Neural cell (in vitro differentiated cells): ENCODE results near the gene CSF2. TPM values are rescaled to one million over a fixed set of nuclear protein-coding genes. Genes with fewer than 3 reads are reported as not detected.

Source experiments
- H2AFZ ChIP-seq: fragments of 200-600, 300-800 bp; sonication (generic), shearing (Covaris generic); 2 replicates; pipeline ENCODE4 v1.6.0; 2014; ENCODE audit warnings: low read depth, mild to moderate bottlenecking, antibody characterized with exemption, low read length, moderate library complexity
- H3F3A ChIP-seq: fragments of 200-600 bp; shearing (Covaris generic); 2 replicates; pipeline ENCODE4 v1.6.1; 2016; ENCODE audit warnings: mild to moderate bottlenecking, moderate library complexity, mixed read lengths, antibody characterized with exemption, low read length; ENCODE audit not compliant: insufficient read depth, poor library complexity, severe bottlenecking
- H3K27ac ChIP-seq: fragments of 200-600, 300-800 bp; sonication (generic), shearing (Covaris generic); 2 replicates; pipeline ENCODE4 v1.5.1; 2014; ENCODE audit warnings: mild to moderate bottlenecking, low read length, moderate library complexity
- H3K27me3 ChIP-seq: fragments of 300-800, 200-600 bp; sonication (generic), shearing (Covaris generic); 2 replicates; pipeline ENCODE4 v1.6.0; 2014; ENCODE audit warnings: mild to moderate bottlenecking, low read depth, low read length, moderate library complexity; ENCODE audit not compliant: insufficient read depth
- H3K36me3 ChIP-seq: fragments of 300-800, 200-600 bp; sonication (generic), shearing (Covaris generic); 2 replicates; pipeline ENCODE4 v1.5.1; 2014; ENCODE audit warnings: mild to moderate bottlenecking, antibody characterized with exemption, low read length, moderate library complexity; ENCODE audit not compliant: insufficient read depth
- H3K4me2 ChIP-seq: fragments of 300-800, 200-600 bp; sonication (generic), shearing (Covaris generic); 2 replicates; pipeline ENCODE4 v1.6.0; 2014; ENCODE audit warnings: mild to moderate bottlenecking, low read length
- H3K4me3 ChIP-seq: fragments of 300-800, 200-600 bp; sonication (generic), shearing (Covaris generic); 2 replicates; pipeline ENCODE4 v1.5.1; 2014; ENCODE audit warnings: mild to moderate bottlenecking, low read length, moderate library complexity
- H3K79me2 ChIP-seq: fragments of 200-600 bp; shearing (Covaris generic); replicated peaks from 2 replicates; pipeline ENCODE4 v1.6.0; 2014; ENCODE audit warnings: mild to moderate bottlenecking, low read length, moderate library complexity; ENCODE audit not compliant: insufficient read depth
- H3K9ac ChIP-seq: fragments of 300-800, 200-600 bp; sonication (generic), shearing (Covaris generic); 2 replicates; pipeline ENCODE4 v1.6.1; 2016; ENCODE audit warnings: mild to moderate bottlenecking, low read length, mixed read lengths
- H3K9me2 ChIP-seq: fragments of 200-600 bp; shearing (Covaris generic); 2 replicates; pipeline ENCODE4 v1.6.1; 2016; ENCODE audit warnings: mild to moderate bottlenecking, low read length, mixed read lengths; ENCODE audit not compliant: insufficient read depth
- H3K9me3 ChIP-seq: fragments of 200-600, 300-800 bp; sonication (generic), shearing (Covaris generic); 2 replicates; pipeline ENCODE4 v1.6.1; 2016; ENCODE audit warnings: mild to moderate bottlenecking, mixed run types, low read length, moderate library complexity, mixed read lengths
- H4K20me1 ChIP-seq: fragments of 200-600 bp; shearing (Covaris generic); 2 replicates; pipeline ENCODE4 v1.6.1; 2016; ENCODE audit warnings: mild to moderate bottlenecking, mixed run types; ENCODE audit not compliant: insufficient read depth
- EP300 ChIP-seq: fragments of 450-650 bp; conservative IDR thresholded peaks from 2 replicates; pipeline ENCODE4 v1.6.1; 2014; ENCODE audit warnings: antibody characterized with exemption, mild to moderate bottlenecking, moderate library complexity; ENCODE audit not compliant: poor library complexity, severe bottlenecking
- EZH2 ChIP-seq: fragments of 200-600, 300-800 bp; shearing (Covaris generic), sonication (generic); IDR thresholded peaks from 2 replicates; pipeline ENCODE4 v1.6.1; 2014; ENCODE audit warnings: antibody characterized with exemption, low read length, borderline replicate concordance, mild to moderate bottlenecking; ENCODE audit not compliant: insufficient read depth, poor library complexity, severe bottlenecking
- MXI1 ChIP-seq: fragments of 450-650 bp; conservative IDR thresholded peaks from 2 replicates; pipeline ENCODE4 v1.6.1; 2014; ENCODE audit warnings: antibody characterized with exemption, mild to moderate bottlenecking; ENCODE audit not compliant: poor library complexity, severe bottlenecking
- POLR2AphosphoS5 ChIP-seq: IDR thresholded peaks from 2 replicates; pipeline ENCODE4 v1.6.1; 2012
- RAD21 ChIP-seq: fragments of 450-650 bp; conservative IDR thresholded peaks from 2 replicates; pipeline ENCODE4 v1.6.1; 2014; ENCODE audit warnings: antibody characterized with exemption, mild to moderate bottlenecking, moderate library complexity
- SMC3 ChIP-seq: fragments of 450-650 bp; conservative IDR thresholded peaks from 2 replicates; pipeline ENCODE4 v1.6.1; 2014; ENCODE audit warnings: antibody characterized with exemption, mild to moderate bottlenecking, moderate library complexity; ENCODE audit not compliant: poor library complexity
- TAF1 ChIP-seq: IDR thresholded peaks from 2 replicates; pipeline ENCODE4 v1.6.1; 2012; ENCODE audit warnings: low read depth
- polyA plus RNA-seq: library from polyadenylated mRNA; depleted of rRNA; stranded (reverse); fragments of >200 nt; gene quantifications from 2 replicates; pipeline ENCODE4 v1.2.3, GENCODE V29; 2014
- TF ChIP-seq, protein P1 (sequence below): IDR thresholded peaks from 2 replicates; pipeline ENCODE4 v1.6.1; 2012; ENCODE audit warnings: borderline replicate concordance
- TF ChIP-seq, protein P2 (sequence below): fragments of 450-650 bp; IDR thresholded peaks from 2 replicates; pipeline ENCODE4 v1.5.1; 2014; ENCODE audit warnings: antibody characterized with exemption, mild to moderate bottlenecking, moderate library complexity; ENCODE audit not compliant: poor library complexity, severe bottlenecking

Gene CSF2
- polyA plus RNA-seq, 1 donor from 2014 or later: not detected

DNA sequence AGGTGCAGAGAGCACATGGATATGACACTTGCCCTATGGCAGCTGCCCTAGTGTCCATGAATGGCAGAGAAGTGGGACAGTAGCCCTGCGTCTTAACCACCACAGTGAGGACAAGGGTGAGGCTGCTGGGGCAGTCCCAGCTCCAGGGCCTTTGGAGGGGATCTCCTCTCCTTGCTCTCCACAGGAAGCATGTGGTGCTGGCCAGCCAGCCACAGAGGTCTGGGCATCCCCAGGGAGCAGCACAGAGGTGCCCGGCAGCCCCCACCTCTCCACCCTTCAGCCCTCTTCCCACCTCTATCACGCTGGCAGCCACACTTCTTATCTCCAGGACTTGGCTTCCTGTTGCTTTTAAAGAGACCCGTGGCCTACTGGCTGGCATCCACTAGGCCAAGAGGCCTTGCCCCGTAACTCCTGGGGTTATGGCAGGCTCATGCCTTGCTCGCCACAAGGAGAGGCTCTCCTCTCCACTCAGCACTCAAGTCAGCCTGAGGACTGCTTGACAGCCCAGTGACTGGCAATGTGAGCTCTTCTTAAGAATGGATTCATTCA lies 21.9 kb downstream of the CSF2 start:
- H3K27me3 ChIP-seq: no peaks in the 10 kb centered on the region
- H2AFZ ChIP-seq: no peak overlapping the region
- no peaks in the 10 kb centered on the region for H3K79me2 ChIP-seq
- H3K4me2 ChIP-seq: no peak overlapping the region
- H3K4me3 ChIP-seq: no peak overlapping the region
- H3F3A ChIP-seq: peaks cover 9% of the 10 kb centered on the region
- H4K20me1 ChIP-seq: no peaks in the 10 kb centered on the region
- no peaks in the 10 kb centered on the region for H3K9me2 ChIP-seq
- no peaks in the 10 kb centered on the region for H3K36me3 ChIP-seq
- TF ChIP-seq, protein P1, sequence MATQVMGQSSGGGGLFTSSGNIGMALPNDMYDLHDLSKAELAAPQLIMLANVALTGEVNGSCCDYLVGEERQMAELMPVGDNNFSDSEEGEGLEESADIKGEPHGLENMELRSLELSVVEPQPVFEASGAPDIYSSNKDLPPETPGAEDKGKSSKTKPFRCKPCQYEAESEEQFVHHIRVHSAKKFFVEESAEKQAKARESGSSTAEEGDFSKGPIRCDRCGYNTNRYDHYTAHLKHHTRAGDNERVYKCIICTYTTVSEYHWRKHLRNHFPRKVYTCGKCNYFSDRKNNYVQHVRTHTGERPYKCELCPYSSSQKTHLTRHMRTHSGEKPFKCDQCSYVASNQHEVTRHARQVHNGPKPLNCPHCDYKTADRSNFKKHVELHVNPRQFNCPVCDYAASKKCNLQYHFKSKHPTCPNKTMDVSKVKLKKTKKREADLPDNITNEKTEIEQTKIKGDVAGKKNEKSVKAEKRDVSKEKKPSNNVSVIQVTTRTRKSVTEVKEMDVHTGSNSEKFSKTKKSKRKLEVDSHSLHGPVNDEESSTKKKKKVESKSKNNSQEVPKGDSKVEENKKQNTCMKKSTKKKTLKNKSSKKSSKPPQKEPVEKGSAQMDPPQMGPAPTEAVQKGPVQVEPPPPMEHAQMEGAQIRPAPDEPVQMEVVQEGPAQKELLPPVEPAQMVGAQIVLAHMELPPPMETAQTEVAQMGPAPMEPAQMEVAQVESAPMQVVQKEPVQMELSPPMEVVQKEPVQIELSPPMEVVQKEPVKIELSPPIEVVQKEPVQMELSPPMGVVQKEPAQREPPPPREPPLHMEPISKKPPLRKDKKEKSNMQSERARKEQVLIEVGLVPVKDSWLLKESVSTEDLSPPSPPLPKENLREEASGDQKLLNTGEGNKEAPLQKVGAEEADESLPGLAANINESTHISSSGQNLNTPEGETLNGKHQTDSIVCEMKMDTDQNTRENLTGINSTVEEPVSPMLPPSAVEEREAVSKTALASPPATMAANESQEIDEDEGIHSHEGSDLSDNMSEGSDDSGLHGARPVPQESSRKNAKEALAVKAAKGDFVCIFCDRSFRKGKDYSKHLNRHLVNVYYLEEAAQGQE: no peak
- no peak for TF ChIP-seq EZH2
- TF ChIP-seq, protein P2, sequence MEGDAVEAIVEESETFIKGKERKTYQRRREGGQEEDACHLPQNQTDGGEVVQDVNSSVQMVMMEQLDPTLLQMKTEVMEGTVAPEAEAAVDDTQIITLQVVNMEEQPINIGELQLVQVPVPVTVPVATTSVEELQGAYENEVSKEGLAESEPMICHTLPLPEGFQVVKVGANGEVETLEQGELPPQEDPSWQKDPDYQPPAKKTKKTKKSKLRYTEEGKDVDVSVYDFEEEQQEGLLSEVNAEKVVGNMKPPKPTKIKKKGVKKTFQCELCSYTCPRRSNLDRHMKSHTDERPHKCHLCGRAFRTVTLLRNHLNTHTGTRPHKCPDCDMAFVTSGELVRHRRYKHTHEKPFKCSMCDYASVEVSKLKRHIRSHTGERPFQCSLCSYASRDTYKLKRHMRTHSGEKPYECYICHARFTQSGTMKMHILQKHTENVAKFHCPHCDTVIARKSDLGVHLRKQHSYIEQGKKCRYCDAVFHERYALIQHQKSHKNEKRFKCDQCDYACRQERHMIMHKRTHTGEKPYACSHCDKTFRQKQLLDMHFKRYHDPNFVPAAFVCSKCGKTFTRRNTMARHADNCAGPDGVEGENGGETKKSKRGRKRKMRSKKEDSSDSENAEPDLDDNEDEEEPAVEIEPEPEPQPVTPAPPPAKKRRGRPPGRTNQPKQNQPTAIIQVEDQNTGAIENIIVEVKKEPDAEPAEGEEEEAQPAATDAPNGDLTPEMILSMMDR: no peak
- TF ChIP-seq RAD21: no peak
- no peak for TF ChIP-seq POLR2AphosphoS5
- no peak overlapping the region for H3K9ac ChIP-seq
- no peak overlapping the region for H3K27ac ChIP-seq
- no peaks in the 10 kb centered on the region for H3K9me3 ChIP-seq

DNA sequence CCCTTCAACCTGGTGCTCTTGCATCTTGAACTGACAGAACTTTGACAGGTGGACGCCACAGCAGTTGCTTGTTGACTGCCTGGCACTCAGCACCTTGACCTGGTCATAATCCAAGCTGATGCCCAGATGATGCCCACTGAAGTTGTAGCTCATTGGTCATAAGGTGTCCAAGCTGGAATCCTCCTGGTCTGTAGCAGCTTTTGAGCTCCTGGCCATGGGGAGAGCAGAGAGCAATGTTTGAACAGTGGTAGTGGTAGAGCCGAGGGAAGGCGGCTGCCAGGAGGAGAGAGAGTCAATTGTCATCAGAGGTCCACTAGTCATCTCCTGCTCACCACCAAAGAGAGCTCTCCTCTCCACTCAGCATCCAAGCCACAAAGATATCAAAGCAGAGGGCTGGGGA lies 23.3 kb downstream of the CSF2 start:
- Histone ChIP-seq H3K79me2 (no peaks in the 10 kb centered on the region), H3K9me3 (no peaks in the 10 kb centered on the region), H3K9me2 (no peaks in the 10 kb centered on the region), H2AFZ (no peak overlapping the region), H3K9ac (no peak overlapping the region), H4K20me1 (no peaks in the 10 kb centered on the region), H3F3A (peaks cover 9% of the 10 kb centered on the region), H3K4me2 (no peak overlapping the region), H3K27ac (no peak overlapping the region), H3K4me3 (no peak overlapping the region), H3K27me3 (no peaks in the 10 kb centered on the region), H3K36me3 (no peaks in the 10 kb centered on the region)
- TF ChIP-seq POLR2AphosphoS5: no peak
- TF ChIP-seq SMC3: no peak
- TF ChIP-seq TAF1: no peak
- TF ChIP-seq EZH2: no peak
- TF ChIP-seq, protein P2: no peak
- TF ChIP-seq, protein P1: no peak
- TF ChIP-seq EP300: no peak
- no peak for TF ChIP-seq RAD21
- TF ChIP-seq MXI1: no peak
